T1000 (cell line): Measurements from ENCODE around the gene RNF103.
A peak's percentile ranks its signal among the peaks of the same experiment; 100 is the strongest.

Experiments used
- DNase-seq: peaks from one replicate; lab custom pipeline; 2025; ENCODE audit warnings: mixed read lengths; lab: John Stamatoyannopoulos, UW

RNF103 gene

GRCh38 chr2:86566158-86566820 is 57.4 kb downstream of the RNF103 start:
- DNase-seq, result no peak

DNA sequence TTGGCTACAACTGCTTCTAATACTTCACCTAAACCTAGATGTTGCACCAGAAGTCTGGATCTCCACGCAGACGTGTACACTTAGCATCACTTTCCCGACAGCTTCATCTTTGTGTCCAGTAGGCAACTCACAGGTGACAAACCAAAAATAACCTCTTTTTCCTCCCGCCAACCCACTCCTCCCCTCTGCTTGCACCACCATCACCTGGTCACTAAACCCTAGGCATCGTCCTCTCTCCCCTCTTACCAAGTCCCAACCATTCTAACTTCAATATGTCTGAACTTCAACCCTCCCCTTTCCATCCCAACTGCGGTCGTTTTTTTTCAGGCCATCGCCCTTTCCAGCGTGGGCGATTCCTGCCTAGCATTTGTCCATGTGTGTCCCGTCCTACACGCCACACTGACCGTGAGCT is 60.0 kb downstream of the RNF103 start:
- DNase-seq, result no peak

GRCh38 chr2:86562922-86563649 is 60.6 kb downstream of the RNF103 start, which contains the start of gene CHMP3:
Gene CHMP3, minus strand, starts transcription at chr2:86563443. Its CDS starts 95 bp downstream, at chr2:86563348.
- DNase-seq, result peak; percentile 91

- DNase-seq, result no peak
Observed at GRCh38 chr2:86562485-86562921, 61.2 kb downstream of the RNF103 start.

- no peak for DNase-seq
Observed at GRCh38 chr2:86557836-86558235, 65.8 kb downstream of the RNF103 start.

GRCh38 chr2:86556508-86556907 is 67.2 kb downstream of the RNF103 start:
- DNase-seq, result no peak
